Right ventricle myocardium inferior (tissue), 1 donor: ENCODE measurements around the gene PDXDC1. TPM values are rescaled to one million over a fixed set of nuclear protein-coding genes. Genes with fewer than 3 reads are reported as not detected.
"Not testable (repeated sequence)": the region's sequence is repeated elsewhere in the genome, so short reads cannot be mapped to it uniquely, and the experiment has no call there.

Experiments used
- ATAC-seq: fragments of 200-7000 bp; cut with Tn5 transposase; one replicate; pipeline ENCODE4 v1.9.1; 2020; ENCODE audit warnings: mild to moderate bottlenecking, moderate library complexity
- DNase-seq: peaks from one replicate; pipeline ENCODE4 v3.0.0; 2021; ENCODE audit errors: missing footprints
- intact Hi-C: fragments of 100-400 bp; cut with DNase I; formaldehyde crosslinking; loops from one replicate; pipeline ENCODE4 v1.11.0; 2022
- long read RNA-seq: library from polyadenylated mRNA; unstranded; transcript quantifications from one replicate; pipeline ENCODE4 v2.0.0, GENCODE V29; 2021
- total RNA-seq: library from RNA; stranded (reverse); fragmentation: NEBNext Ultra II Directional; extraction: Animal tissue kit (Norgen Biotek cat#: 25700); gene quantifications from one replicate; pipeline ENCODE4 v1.2.1, GENCODE V29; 2021
- donor health status: DM: no; HTN: yes; CAD: no; lungs with severe emphysema.

Gene PDXDC1, protein sequence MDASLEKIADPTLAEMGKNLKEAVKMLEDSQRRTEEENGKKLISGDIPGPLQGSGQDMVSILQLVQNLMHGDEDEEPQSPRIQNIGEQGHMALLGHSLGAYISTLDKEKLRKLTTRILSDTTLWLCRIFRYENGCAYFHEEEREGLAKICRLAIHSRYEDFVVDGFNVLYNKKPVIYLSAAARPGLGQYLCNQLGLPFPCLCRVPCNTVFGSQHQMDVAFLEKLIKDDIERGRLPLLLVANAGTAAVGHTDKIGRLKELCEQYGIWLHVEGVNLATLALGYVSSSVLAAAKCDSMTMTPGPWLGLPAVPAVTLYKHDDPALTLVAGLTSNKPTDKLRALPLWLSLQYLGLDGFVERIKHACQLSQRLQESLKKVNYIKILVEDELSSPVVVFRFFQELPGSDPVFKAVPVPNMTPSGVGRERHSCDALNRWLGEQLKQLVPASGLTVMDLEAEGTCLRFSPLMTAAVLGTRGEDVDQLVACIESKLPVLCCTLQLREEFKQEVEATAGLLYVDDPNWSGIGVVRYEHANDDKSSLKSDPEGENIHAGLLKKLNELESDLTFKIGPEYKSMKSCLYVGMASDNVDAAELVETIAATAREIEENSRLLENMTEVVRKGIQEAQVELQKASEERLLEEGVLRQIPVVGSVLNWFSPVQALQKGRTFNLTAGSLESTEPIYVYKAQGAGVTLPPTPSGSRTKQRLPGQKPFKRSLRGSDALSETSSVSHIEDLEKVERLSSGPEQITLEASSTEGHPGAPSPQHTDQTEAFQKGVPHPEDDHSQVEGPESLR
- 79.0 TPM for total RNA-seq
- long read RNA-seq, full-length matches to known transcripts, result 39 of 52 reads
- long read RNA-seq, partial matches to known transcripts, result 8 of 52 reads
- long read RNA-seq, other reads (novel, unspliced or antisense), result 5 of 52 reads

DNA sequence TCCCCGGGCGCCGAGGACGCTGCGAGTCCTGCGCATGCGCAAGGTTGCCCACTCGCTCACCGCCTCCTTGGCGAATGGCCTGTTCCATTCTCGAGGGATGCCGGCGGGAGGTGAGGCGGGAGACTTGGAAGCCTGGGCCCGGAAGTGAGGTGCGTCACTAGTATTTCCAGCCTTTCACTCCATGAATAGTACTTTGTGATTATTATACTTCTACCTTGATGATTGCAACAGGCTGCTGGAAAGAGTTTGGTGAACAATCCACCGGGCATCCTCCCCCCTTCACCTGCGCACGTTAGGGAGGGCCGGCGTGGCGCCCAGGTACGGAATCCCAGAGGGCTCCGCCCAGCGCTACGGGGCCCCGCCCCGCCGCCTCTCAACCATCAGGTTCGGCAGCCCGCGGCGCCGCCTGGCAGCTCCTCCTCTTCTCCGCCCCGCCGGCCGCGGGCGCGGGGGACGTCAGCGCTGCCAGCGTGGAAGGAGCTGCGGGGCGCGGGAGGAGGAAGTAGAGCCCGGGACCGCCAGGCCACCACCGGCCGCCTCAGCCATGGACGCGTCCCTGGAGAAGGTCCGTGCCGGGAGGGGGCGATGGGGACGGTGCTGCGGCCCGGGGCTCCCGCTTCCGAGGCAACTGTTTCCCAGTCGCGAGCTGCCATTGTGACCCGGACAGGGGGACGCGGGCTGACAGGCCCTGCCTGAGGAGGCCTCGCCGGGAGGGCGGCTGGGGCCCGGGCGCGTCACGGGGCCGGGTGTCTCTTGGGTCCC is at the start of gene PDXDC1:
PDXDC1 (plus strand) TSS at position 371 of the 762 bp plus-strand sequence; CDS start at position 545, 174 bp downstream.
- intact Hi-C loops, result not testable (repeated sequence)
- ATAC-seq, result peak; percentile 97
- peak; percentile 98 for DNase-seq

DNA sequence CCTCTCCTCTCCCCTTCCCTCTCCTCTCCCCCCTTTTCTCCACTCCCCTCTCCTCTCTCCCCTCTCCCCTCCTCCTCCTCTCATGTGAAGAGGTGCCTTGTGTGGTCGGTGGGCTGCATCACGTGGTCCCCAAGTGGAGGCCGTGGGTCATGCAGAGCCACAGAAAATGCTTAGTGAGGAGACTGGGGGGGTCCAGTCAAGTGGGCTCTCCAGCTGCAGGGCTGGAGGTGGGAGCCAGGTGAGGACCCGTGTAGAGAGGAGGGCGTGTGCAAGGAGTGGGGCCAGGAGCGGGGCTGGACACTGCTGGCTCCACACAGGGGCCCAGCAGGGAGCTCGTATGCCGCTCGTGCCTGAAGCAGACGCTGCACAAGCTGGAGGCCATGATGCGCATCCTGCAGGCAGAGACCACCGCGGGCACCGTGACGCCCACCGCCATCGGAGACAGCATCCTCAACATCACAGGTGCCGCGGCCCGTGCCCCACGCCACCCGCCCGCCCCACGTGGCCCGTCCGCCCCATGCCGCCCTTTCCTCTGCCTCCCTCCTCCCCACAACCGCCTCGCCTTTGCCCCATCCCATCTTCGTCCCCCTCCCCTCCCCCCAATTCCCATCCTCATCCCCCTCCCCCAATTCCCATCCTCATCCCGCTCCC is 46.6 kb upstream of the PDXDC1 start:
- peak; percentile 74 for DNase-seq
- ATAC-seq, result peak; percentile 64
- intact Hi-C loops, result not testable (repeated sequence)

DNA sequence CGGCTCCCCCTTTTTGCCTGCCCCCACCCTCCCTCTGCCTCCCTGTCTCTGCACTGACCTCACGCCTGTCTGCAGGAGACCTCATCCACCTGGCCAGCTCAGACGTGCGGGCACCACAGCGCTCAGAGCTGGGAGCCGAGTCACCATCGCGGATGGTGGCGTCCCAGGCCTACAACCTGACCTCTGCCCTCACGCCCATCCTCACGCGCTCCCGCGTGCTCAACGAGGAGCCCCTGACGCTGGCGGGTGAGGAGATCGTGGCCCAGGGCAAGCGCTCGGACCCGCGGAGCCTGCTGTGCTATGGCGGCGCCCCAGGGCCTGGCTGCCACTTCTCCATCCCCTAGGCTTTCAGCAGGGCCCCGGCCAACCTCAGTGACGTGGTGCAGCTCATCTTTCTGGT is 45.6 kb upstream of the PDXDC1 start:
- peak; percentile 23 for DNase-seq
- intact Hi-C loops, ATAC-seq: not testable (repeated sequence)

DNA sequence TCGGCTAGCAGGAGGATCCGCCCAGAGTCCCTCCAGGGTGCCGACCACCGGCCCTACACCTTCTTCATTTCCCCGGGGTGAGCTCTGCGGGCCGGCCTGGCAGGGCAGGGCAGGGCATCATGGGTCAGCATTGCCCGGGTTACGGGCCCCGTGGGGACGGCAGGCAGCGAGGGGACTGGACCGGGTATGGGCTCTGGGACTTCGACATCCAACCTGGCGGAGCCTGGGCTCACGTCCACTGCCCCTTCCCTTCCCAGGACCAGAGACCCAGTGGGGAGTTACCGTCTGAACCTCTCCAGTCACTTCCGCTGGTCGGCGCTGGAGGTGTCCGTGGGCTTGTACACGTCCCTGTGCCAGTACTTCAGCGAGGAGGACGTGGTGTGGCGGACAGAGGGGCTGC is 44.6 kb upstream of the PDXDC1 start:
- DNase-seq, ATAC-seq, intact Hi-C loops: not testable (repeated sequence)

DNA sequence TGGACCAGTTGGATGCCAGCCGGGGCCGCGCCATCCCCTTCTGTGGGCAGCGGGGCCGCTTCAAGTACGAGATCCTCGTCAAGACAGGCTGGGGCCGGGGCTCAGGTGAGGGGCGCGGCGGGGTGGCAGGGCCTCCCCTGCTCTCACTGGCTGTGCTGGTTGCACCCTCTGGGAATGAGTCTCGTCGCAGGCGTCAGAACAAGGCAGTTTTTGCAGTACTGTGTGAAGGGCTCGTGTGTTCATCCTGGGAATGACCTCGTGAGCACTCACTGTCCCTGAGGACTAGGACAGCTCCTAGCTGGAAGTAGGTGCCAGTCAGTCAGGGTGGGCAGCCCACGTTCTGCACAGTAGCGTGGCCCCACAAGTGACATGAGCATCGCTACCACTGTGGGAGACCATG is 43.9 kb upstream of the PDXDC1 start:
- intact Hi-C loops, ATAC-seq, DNase-seq: not testable (repeated sequence)

DNA sequence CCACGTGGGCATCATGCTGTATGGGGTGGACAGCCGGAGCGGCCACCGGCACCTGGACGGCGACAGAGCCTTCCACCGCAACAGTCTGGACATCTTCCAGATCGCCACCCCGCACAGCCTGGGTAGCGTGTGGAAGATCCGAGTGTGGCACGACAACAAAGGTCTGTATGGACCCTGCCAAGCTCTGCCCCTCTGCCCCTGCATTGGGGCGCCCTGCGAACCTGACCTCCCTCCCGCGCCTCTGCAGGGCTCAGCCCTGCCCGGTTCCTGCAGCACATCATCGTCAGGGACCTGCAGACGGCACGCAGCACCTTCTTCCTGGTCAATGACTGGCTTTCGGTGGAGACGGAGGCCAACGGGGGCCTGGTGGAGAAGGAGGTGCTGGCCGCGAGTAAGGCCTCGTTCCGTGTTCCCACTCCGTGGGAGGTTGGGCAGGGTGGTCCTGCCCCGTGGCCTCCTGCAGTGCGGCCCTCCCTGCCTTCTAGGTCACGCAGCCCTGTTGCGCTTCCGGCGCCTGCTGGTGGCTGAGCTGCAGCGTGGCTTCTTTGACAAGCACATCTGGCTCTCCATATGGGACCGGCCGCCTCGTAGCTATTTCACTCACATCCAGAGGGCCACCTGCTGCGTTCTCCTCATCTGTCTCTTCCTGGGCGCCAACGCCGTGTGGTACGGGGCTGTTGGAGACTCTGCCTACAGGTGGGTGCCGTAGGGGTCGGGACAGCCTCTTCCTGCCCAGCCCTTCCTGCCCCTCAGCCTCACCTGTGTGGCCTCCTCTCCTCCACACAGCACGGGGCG is 42.0 kb upstream of the PDXDC1 start:
- DNase-seq, result peak; percentile 62
- ATAC-seq, intact Hi-C loops: not testable (repeated sequence)

DNA sequence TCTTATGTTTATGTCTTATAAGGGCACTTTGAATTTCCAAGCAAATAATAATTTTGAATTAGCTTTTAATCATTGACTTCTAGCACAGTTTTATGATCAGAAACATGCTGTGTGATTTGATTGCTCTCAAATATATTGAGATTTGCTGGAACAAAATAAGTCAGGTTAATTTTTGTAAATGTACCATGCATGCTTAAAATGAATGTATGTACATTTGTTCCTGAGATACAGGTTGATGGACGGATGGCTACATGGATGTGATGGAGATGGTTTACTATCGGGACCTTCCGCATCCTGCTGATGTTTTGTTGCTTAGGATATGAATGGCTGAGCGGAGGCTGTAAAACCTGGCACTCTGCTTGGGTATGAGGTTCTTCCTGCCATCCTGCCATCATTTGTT is 37.7 kb upstream of the PDXDC1 start, which contains the start of gene NPIPA1:
NPIPA1 (plus strand) TSS at position 301 of the 400 bp plus-strand sequence; CDS start at position 301, 0 bp downstream.
- DNase-seq, ATAC-seq, intact Hi-C loops: not testable (repeated sequence)

DNA sequence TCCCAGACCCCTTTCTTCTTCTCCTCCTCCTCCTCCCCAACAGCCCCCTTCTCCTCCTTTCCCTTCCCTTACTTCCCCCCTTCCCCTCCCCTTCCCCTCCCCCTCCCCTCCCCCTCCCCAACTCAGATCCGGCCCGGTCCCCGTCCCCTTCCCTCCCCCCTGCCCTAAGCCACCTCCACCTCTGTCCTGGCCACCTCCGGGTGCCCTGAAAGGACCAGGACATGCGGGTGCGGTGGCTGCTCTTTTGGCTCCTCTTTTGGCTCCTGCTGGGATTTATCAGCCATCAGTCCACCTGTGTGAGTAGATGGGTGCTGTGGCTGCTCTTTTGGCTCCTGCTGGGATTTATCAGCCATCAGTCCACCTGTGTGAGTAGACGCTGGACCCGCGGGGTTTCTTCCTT is 36.8 kb upstream of the PDXDC1 start:
- ATAC-seq, intact Hi-C loops: not testable (repeated sequence)
- peak; percentile 39 for DNase-seq

DNA sequence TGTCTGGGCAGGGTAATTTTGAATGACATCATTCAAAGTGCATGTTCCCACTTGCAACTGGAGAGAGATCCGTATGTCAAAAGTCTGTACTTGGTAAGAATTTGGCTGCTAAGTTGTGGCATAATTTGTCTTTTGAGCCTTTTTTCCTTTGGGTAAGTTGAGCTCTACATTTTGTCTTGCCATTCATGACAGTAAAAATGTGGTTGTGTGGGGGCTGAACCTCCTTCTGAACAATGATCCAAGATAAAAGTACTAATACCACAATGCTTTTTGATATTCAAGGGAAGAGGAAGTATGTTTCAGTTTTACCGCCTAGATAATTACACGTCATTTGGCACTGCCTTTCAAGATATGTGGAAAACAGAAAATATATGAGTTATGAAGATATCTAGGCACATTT is 32.1 kb upstream of the PDXDC1 start:
- DNase-seq, intact Hi-C loops, ATAC-seq: not testable (repeated sequence)

DNA sequence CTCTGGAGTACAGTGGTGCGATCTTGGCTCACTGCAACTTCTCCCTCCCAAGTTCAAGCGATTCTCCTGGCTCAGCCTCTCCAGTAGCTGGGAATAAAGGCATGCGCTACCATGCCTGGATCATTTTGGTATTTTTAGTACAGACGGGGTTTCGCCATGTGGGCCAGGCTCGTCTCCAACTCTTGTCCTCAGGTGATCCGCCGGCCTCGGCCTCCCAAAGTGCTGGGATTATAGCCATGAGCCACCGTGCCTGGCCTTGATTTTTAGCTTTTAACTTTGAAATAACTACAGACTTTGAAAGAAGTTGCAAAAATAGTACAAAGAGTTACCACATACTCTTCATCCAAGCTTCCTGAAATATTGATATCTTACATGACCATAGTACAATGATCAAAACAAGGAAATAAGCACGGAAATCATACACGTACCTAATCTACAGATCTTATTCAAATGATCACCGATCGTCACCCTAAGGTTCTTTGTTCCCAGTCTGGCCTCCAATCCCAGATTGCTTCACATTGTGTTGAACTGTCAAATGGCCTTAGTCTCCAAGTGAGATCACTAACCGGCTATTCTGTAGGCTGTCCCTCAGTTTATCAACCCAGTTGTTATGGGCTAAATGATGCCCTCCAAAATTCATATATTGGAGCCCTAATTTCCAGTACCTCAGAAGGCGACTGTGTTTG is 19.1 kb upstream of the PDXDC1 start:
- peak; percentile 93 for ATAC-seq
- peak; percentile 86 for DNase-seq
- intact Hi-C loops, result no loop called here

DNA sequence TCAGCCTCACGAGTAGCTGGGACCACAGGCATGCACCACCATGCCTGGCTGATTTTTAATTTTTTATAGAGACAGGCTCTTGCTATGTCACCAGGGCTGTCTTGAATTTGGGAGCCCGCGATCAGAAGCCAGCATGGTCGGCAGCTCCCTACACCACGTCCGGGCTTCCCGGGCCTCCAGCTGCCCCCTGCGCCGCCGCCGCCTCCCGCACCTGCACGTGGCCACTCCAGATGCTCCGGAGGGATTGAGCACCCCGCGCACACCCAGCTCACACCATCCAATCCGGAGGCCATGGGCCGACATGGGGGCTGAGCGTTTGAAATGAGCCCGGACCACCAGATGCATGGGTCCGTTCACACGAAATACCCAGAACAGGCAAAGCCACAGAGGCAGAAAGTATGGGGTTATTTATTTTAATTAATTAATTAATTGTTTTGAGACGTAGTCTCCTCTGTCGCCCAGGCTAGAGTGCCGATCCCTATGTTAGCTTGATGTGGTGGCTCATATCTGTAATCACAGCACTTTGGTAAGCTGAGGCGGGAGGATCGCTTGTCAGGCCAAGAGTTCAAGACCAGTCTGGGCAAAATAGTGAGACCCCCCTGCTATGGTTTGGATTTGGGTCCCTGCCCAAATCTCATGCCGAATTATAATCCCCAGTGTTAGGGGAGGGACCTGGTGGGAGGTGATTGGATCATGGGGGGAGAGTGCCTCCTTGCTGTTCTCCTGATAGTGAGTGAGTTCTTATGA is 17.1 kb upstream of the PDXDC1 start:
- DNase-seq (no peak), ATAC-seq (no peak)
- intact Hi-C loops, result no loop called here

DNA sequence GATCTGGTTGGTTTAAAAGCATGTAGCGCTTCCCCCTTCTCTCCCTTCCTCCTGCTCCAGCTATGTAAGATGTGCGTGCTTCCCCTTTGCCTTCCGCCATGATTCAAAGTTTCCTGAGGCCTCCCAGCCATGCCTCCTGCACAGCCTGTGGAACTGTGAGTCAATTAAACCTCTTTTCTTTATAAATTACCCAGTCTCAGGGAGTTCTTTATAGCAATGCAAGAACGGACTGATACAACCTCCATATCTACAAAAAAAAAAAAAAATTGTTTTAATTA is 16.6 kb upstream of the PDXDC1 start:
- ATAC-seq, result no peak
- DNase-seq, result no peak
- intact Hi-C loops, result no loop called here

DNA sequence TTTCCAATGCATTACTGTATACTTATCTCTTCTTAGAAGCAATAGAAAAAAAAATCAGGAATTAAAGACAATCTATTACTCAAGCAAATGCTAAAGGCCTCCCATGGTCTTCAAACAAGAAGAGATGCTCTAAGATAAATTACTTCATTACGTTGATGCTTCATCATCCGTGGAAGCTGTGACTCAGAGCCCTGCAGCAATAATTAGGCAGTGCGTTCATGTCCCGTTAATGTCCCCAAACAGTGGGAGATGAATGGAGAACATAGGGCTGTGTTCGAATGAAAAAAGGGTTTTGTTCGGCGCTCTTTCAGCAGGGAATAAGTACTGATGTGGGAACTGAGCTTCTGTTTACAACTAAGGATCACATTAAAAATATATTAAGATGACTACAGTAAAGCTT is 15.9 kb upstream of the PDXDC1 start:
- intact Hi-C loops, result no loop called here
- no peak for DNase-seq
- no peak for ATAC-seq

DNA sequence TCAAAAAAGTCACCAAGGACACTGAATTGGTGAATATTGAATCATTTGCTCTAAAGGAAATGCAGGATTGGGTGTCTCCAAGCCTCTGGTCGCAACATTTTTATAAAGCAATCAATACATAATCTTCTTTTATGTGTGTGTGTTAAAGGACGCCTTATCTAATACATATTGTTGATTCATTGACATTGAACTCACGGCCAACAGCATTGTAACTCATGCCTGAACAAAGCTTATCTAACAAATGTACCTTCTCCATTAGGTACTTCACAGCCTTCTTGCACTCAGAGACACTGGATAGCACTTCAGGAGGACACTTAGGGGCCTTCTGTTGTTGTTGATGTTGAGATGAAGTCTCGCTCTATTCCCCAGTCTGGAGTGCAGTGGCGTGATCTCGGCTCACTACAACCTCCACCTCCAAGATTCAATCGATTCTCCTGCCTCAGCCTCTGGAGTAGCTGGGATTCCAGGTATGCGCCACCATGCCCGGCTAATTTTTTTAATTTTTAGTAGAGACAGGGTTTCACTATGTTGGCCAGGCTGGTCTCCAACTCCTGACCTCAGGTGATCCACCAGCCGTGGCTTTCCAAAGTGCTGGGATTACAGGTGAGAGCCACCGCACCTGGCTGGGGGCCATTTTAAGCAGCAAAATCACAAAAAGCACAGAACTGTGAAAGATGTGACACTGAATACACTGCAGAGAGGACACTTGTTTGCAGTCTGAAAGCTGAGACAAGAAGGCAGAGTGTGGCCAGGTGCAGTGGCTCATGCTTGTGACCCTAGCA is 13.2 kb upstream of the PDXDC1 start:
- DNase-seq (no peak), ATAC-seq (no peak)
- intact Hi-C loops, result no loop called here

DNA sequence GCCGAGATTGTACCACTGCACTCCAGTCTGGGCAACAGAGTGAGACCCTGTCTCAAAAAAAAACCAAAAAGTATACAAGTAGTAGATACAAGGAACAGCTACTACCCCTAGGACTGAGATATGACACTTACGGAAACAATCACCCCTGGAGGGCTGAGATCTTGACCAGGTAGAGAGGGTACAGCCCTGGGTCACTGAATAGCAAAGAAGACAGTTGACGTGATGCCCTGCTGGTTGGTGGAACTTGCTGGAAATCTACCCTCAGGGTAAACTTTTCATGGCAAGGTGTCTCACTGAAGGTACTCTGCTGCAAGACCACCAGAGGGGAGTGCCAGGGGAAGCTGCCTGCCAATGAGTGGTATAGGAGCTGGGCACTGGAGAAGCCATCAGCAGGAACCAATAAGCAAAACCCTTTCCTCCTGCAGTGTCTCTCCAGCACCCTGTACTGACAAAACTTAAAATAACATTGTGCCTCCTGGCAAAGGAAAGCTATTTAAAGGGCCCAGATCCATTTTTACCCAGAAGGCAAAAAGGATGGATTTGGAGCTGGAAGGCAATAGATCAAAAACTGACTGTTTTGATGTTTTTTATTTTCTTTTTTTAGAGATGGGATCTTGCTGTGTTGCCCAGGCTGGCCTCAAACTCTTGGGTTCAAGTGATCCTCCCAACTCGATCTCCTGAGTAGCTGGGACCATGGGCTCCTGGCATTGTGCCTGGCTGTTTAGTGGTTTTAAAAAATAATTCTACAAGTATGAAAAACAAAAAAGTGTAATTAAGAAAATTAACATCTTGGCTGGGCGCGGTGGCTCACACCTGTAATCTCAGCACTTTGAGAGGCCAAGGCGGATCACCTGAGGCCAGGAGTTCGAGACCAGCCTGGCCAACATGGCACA is 11.3 kb upstream of the PDXDC1 start:
- intact Hi-C loops, result no loop called here
- ATAC-seq (no peak), DNase-seq (no peak)
